Psoas muscle (tissue), 8 donors: ENCODE data around the gene ITPR3. TPM values are rescaled to one million over a fixed set of nuclear protein-coding genes. Genes with fewer than 3 reads are reported as not detected.

Experiments used
- ATAC-seq, 4 donors: fragments of 200-7000 bp; cut with Tn5 transposase; one replicate each; pipeline ENCODE4 v1.9.1; 2020; ENCODE audit warnings: moderate library complexity in 3 of 4, mild to moderate bottlenecking in 2 of 4
- DNase-seq, 2 donors: peaks; one replicate each; pipeline ENCODE4 v3.0.0-alpha.2; 2020
- H3K27ac ChIP-seq: fragments of 200-600 bp; one replicate; pipeline ENCODE4 v1.8.0; 2022
- H3K27me3 ChIP-seq, 3 donors: fragments of 200-600 bp in 1 of 3; one replicate each; pipeline versions ENCODE4 v1.6.1 to v1.8.0; 2013 to 2022; ENCODE audit warnings: low read length in 2 of 3, mild to moderate bottlenecking in 2 of 3, moderate library complexity in 1 of 3; ENCODE audit not compliant: insufficient read depth in 3 of 3
- H3K36me3 ChIP-seq, 2 donors: fragments of 200-600 bp in 1 of 2; one replicate each; pipeline versions ENCODE4 v1.6.1 to v1.8.0; 2013 to 2022; ENCODE audit warnings: low read depth in 1 of 2, mild to moderate bottlenecking in 1 of 2, moderate library complexity in 1 of 2; ENCODE audit not compliant: insufficient read depth in 1 of 2
- H3K4me1 ChIP-seq: fragments of 200-600 bp; one replicate; pipeline ENCODE4 v1.8.0; 2022
- H3K4me3 ChIP-seq: fragments of 200-600 bp; one replicate; pipeline ENCODE4 v1.8.0; 2022; ENCODE audit warnings: mild to moderate bottlenecking
- H3K9me3 ChIP-seq: fragments of 200-600 bp; one replicate; pipeline ENCODE4 v1.8.0; 2022
- WGBS, 3 donors: extraction: QIAGEN DNeasy Blood & Tissue Kit; methylation state at CpG; one replicate each; pipeline versions ENCODE4 v1.1.6 to v1.1.7; 2013; 5-methylcytosine and 5-hydroxymethylcytosine counted together
- intact Hi-C, 2 donors: fragments of 100-400 bp; cut with DNase I; formaldehyde crosslinking; loops; one replicate each; pipeline versions ENCODE4 v1.11.0 to v1.14.2; 2022
- polyA plus RNA-seq, 3 donors: library from polyadenylated mRNA; stranded (reverse); fragments of 200-250 nt; gene quantifications; one replicate each; pipeline ENCODE4 v1.2.3, GENCODE V29; 2013
- total RNA-seq, 4 donors: library from RNA; stranded (reverse); fragmentation: NEBNext Ultra II Directional in 2 of 4; extraction: Animal tissue kit (Norgen Biotek cat#: 25700) in 2 of 4; gene quantifications; one replicate each; pipeline versions ENCODE4 v1.2.1 to v1.2.4, GENCODE V29; 2021 to 2023
- TF ChIP-seq, protein P1 (sequence below): fragments of 200-600 bp; IDR thresholded peaks from one replicate; pipeline ENCODE4 v1.8.0; 2022; ENCODE audit warnings: antibody characterized with exemption
- donor health status: healthy with polysubstance abuse.
- donor health status: DM: no; HTN: no; CAD: no; lungs with moderate emphysema.
- donor health status: Bipolar disorder and iron deficiency.
- donor health status: healthy.
- donor health status: DM: yes; HTN: yes; CAD: no.
- donor health status: DM: no; HTN: no; CAD: no.
- donor health status: DM: no; HTN: no; CAD: no.
- donor health status: DM: yes; HTN: yes; CAD: no.

The ITPR3 gene
- total and polyA plus RNA-seq, 7 donors: 1.9 to 7.4 (median 3.8) TPM

DNA sequence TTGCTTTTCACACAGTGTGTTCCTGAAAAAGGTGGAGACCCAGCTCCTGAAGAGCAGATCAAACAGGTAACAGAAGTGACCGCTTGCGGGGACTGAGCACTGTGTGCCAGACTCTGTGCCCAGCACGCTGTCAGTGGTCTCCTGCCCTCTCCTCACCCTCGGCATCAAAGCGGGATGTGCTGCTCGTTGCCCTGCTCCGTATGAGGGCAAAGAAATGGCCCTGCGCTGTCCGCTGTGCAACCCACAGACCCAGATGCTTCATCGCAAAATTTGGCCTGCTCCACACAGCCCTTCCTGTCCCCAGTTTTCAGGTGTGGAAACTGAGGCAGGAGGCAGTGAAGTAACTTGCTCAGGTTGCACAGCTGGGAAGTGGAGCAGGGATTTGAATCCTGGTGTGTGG, 76.7 kb downstream of the ITPR3 start:
- WGBS, 3 donors: 96 to 97% (median 96%) methylated on average over 10 of the region's 10 CpGs
- ATAC-seq (no peak), DNase-seq (peak in 1 of 2 donors; percentile 23)
- TF ChIP-seq, protein P1, sequence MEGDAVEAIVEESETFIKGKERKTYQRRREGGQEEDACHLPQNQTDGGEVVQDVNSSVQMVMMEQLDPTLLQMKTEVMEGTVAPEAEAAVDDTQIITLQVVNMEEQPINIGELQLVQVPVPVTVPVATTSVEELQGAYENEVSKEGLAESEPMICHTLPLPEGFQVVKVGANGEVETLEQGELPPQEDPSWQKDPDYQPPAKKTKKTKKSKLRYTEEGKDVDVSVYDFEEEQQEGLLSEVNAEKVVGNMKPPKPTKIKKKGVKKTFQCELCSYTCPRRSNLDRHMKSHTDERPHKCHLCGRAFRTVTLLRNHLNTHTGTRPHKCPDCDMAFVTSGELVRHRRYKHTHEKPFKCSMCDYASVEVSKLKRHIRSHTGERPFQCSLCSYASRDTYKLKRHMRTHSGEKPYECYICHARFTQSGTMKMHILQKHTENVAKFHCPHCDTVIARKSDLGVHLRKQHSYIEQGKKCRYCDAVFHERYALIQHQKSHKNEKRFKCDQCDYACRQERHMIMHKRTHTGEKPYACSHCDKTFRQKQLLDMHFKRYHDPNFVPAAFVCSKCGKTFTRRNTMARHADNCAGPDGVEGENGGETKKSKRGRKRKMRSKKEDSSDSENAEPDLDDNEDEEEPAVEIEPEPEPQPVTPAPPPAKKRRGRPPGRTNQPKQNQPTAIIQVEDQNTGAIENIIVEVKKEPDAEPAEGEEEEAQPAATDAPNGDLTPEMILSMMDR: no peak
- Histone ChIP-seq H3K4me1 (peaks cover 59% of the 10 kb centered on the region), H3K4me3 (no peak overlapping the region), H3K27me3 (no peaks in the 10 kb centered on the region), H3K36me3 (peaks cover 3 to 44% of the 10 kb centered on the region in 2 donors), H3K27ac (no peak overlapping the region), H3K9me3 (no peaks in the 10 kb centered on the region)
- intact Hi-C loops: no loop called here

- H3K27ac ChIP-seq: no peak overlapping the region
- TF ChIP-seq, protein P1: no peak
- H3K36me3 ChIP-seq: peaks cover 5 to 44% of the 10 kb centered on the region in 2 donors
- H3K27me3 ChIP-seq: no peaks in the 10 kb centered on the region
- no peak overlapping the region for H3K4me3 ChIP-seq
- DNase-seq (peak in 1 of 2 donors; percentile 23), ATAC-seq (no peak)
- no peaks in the 10 kb centered on the region for H3K9me3 ChIP-seq
- peaks cover 55% of the 10 kb centered on the region for H3K4me1 ChIP-seq
- WGBS, 3 donors: 73 to 80% (median 76%) methylated on average over 10 of the region's 10 CpGs
- intact Hi-C loops: no loop called here
Observed at GRCh38 chr6:33698494-33698893, 77.4 kb downstream of the ITPR3 start.

DNA sequence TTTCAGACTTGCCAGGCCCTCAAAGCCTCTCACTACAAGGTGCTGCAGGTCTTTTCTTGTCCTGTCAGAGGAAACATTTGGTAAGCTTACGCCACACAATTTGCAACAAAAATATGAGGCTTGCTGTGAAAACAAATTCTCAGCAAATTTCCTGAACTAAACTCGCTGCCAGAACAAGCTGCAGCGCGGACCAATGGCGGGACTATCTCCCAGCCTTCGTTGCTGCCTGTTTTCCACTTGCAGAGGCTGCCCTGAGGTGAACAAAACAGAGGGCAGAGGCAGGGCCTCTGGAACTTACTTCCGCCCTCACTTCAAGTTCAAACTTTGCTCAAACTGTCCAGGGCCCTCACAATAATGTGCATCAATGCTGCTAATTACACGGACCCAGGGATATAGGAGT, 78.0 kb downstream of the ITPR3 start:
- 47 to 64% (median 58%) methylated on average over 8 of the region's 8 CpGs for WGBS, 3 donors
- ATAC-seq (no peak), DNase-seq (peak in 1 of 2 donors; percentile 39)
- Histone ChIP-seq H3K36me3 (peaks cover 6 to 46% of the 10 kb centered on the region in 2 donors), H3K27me3 (no peaks in the 10 kb centered on the region), H3K27ac (no peak overlapping the region), H3K4me3 (no peak overlapping the region), H3K4me1 (peaks cover 48% of the 10 kb centered on the region), H3K9me3 (no peaks in the 10 kb centered on the region)
- TF ChIP-seq, protein P1: no peak
- intact Hi-C loops: no loop called here

GRCh38 chr6:33699739-33700138, 78.6 kb downstream of the ITPR3 start:
- Histone ChIP-seq H3K27me3 (no peaks in the 10 kb centered on the region), H3K27ac (peak overlapping the region; percentile 27), H3K4me3 (no peak overlapping the region), H3K9me3 (no peaks in the 10 kb centered on the region), H3K36me3 (peaks cover 6 to 48% of the 10 kb centered on the region in 2 donors), H3K4me1 (peaks cover 43% of the 10 kb centered on the region)
- intact Hi-C loops: loop anchor here (5.0 to 10.0 kb wide), 2 partner anchors 112 to 455 kb away; no protein-coding TSS in a partner anchor
- 67 to 83% (median 72%) methylated on average over 5 of the region's 5 CpGs for WGBS, 3 donors
- TF ChIP-seq, protein P1: no peak
- ATAC-seq (no peak), DNase-seq (no peak)
